SU-DHL-6 (cell line): ENCODE results near the gene STN1.

Source experiments
- EZH2phosphoT487 ChIP-seq: fragments of 200-600 bp; sonication (generic), shearing (Covaris generic); conservative IDR thresholded peaks from 2 replicates; pipeline ENCODE4 v1.6.1; 2018; ENCODE audit warnings: mild to moderate bottlenecking, antibody characterized with exemption, low read length, moderate library complexity, mixed read lengths
- TF ChIP-seq, protein P1 (sequence below): fragments of 200-600 bp; sonication (generic); IDR thresholded peaks from one replicate; pipeline ENCODE4 v1.5.1; 2017; ENCODE audit warnings: antibody characterized with exemption, mild to moderate bottlenecking, low read length, moderate library complexity; ENCODE audit not compliant: insufficient read depth, poor library complexity, severe bottlenecking

DNA sequence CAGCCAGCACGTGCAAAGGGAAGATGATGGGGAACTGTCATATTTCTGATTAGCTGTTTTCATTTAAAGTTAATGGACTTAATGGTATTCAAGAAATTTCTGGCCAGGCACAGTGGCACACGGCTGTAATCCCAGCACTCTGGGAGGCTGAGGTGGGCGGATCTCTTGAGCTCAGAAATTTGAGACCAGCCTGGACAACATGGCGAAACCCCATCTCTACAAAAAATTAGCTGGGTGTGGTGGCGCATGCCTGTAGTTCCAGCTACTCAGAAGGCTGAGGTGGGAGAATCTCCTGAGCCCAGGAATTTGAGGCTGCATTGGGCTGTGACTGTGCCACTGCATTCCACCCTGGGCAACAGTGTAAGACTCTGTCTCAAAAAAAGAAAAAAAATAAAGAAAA is 18.7 kb downstream of the STN1 start:
- TF ChIP-seq, protein P1, sequence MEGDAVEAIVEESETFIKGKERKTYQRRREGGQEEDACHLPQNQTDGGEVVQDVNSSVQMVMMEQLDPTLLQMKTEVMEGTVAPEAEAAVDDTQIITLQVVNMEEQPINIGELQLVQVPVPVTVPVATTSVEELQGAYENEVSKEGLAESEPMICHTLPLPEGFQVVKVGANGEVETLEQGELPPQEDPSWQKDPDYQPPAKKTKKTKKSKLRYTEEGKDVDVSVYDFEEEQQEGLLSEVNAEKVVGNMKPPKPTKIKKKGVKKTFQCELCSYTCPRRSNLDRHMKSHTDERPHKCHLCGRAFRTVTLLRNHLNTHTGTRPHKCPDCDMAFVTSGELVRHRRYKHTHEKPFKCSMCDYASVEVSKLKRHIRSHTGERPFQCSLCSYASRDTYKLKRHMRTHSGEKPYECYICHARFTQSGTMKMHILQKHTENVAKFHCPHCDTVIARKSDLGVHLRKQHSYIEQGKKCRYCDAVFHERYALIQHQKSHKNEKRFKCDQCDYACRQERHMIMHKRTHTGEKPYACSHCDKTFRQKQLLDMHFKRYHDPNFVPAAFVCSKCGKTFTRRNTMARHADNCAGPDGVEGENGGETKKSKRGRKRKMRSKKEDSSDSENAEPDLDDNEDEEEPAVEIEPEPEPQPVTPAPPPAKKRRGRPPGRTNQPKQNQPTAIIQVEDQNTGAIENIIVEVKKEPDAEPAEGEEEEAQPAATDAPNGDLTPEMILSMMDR: no peak
- no peak for TF ChIP-seq EZH2phosphoT487
